GM18870 (cell line): ENCODE data around the gene IL20RB.

Experiments used
- ATAC-seq: cut with Tn5 transposase; IDR thresholded peaks from one replicate; pipeline ENCODE4 v1.9.1; 2021; ENCODE audit warnings: moderate library complexity; ENCODE audit not compliant: unreplicated experiment

Gene IL20RB

DNA sequence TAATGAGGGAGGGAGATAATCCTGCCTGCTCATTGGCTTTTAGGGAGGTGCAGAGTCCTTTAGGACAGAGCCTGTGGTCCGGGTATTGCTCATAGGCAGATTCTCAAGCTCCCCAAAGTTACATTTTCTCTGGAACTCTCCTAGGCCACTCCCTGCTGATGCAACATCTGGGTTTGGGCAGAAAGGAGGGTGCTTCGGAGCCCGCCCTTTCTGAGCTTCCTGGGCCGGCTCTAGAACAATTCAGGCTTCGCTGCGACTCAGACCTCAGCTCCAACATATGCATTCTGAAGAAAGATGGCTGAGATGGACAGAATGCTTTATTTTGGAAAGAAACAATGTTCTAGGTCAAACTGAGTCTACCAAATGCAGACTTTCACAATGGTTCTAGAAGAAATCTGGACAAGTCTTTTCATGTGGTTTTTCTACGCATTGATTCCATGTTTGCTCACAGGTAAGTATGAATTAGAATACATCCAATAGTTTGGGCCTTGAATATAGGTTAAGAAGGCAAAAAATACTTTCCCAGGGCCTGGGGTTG, at the start of gene IL20RB:
Gene IL20RB (plus strand): TSS at position 233 of the 538 bp plus-strand sequence. CDS start 131 bp downstream, at position 364.
- ATAC-seq: no peak

- ATAC-seq: no peak
Observed at GRCh38 chr3:136908297-136908696, 49.5 kb upstream of the IL20RB start.

GRCh38 chr3:136909187-136909586, 48.6 kb upstream of the IL20RB start:
- no peak for ATAC-seq

GRCh38 chr3:136910697-136911096, 47.1 kb upstream of the IL20RB start:
- ATAC-seq: no peak

GRCh38 chr3:136913168-136913567, 44.6 kb upstream of the IL20RB start:
- ATAC-seq: no peak

- no peak for ATAC-seq
Observed at GRCh38 chr3:136914739-136915138, 43.0 kb upstream of the IL20RB start.

DNA sequence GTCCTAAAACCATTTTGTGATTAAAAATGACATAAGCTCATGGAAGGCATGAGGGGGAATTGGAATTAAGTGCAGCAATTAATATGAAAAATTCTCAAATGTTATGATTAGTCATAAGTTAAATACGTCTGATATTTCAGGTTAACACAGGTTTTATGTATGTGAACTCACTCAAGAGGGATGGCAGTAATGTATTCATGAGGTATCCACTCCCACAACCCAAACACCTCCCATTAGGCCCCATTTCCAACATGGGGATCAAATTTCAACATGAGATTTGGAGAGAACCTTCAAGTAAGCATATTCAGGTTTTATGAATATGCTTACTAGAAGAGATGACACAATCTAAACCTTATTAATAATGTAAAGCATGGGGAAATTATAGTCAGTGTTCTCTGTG, 41.6 kb upstream of the IL20RB start:
- ATAC-seq: no peak

DNA sequence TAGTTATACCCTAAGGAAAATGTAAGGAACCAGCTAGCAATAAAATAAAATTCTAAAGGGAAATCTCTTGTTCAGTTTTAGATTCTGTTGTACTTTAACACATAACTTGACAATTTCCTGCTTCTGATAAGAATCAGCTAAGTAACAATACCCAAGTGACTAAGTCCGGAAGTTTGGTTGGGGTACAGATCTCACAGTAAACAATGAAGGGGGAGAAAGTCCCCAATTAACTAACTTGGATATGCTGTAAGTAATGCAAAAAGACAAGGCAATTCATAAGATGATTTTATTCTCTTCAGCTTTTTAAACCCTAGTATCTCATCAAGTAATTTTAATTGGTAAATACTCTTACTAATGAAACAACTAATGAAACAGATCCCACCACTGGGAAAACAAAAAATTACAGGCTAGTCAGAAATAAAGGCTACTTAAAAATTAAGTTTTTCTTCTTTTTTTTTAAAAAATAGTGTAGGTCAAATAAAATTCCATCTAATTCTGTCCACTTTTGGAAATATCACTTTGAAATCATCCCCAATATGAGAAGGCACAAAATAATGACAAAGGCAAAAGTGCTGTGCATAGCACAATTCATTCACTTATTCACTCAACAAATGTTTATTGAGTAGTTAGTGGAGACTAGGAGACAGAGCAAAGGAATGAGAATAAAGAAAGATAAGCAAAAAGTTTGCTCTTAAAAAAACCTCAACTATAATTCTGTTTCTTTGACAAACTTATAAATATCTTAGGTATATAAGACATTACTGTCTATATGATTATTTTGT, 37.8 kb upstream of the IL20RB start:
- ATAC-seq: peak; percentile 73

DNA sequence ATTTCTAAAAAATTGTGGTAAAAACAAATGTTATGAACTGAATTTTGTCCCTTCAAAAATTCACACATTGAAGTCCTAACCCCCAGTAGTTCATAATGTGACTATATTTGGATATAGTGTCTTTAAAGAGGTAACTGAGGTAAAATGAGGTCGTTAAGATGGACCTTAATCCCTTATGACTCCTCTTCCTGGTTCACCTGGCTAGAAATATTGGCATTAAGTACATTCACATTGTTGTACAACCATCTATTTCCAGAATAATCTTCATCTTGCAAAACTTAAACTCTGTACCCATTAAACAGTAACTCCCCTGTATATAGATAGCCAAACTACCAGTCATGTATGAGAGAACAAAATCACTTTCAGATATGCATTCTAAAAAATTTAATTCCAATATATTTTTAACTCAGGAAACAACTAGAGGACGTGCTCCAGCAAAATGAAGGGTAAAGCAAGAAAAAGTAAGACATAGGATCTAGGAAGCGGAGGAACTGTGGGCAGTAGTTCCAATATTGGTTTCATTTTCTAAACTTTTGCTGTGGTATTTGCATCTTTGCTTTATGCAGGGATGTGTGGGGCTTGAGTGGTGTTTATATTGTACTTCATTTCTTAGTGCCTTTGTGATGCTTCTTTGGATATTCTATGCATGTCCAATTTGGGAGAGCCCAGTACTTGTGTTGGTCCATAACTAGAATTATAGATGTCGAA, 36.7 kb upstream of the IL20RB start:
- ATAC-seq: no peak

DNA sequence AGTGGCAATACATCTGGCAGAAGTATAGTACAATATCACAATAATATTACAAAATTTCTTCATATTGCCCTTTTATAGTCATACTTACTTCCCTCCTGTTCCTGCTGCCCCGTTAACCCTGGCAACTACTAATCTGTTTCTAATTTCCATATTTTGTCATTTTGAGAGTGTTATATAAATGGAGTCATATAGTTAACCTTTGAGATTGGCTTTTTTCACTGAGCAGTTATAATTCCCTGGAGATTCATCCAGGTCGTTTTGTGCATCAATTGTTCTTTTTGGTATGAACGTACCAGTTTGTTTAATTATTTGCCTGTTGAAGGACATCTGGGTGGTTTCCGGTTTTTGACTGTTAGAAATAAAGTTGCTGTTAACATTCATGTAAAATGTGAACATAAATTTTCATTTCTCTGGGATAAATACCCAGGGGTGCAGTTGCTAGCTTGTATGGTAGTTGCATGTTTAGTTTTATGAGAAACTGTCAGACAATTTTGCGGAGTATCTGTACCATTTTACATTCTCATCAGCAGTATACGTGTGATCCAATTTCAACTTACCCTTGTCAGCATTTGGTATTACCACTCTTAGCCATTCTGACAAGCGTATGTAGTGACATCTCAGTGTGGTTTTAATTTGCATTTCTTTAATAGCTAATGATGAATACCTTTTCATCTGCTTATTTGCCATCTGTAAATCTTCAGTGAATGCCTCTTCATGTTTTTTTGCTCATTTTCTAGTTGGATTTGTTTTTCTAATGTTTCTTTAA, 32.2 kb upstream of the IL20RB start:
- ATAC-seq: no peak

GRCh38 chr3:136928240-136928639, 29.5 kb upstream of the IL20RB start:
- ATAC-seq: no peak

- no peak for ATAC-seq
Observed at GRCh38 chr3:136929977-136930670, 27.7 kb upstream of the IL20RB start.

GRCh38 chr3:136931606-136932005, 26.2 kb upstream of the IL20RB start:
- no peak for ATAC-seq

DNA sequence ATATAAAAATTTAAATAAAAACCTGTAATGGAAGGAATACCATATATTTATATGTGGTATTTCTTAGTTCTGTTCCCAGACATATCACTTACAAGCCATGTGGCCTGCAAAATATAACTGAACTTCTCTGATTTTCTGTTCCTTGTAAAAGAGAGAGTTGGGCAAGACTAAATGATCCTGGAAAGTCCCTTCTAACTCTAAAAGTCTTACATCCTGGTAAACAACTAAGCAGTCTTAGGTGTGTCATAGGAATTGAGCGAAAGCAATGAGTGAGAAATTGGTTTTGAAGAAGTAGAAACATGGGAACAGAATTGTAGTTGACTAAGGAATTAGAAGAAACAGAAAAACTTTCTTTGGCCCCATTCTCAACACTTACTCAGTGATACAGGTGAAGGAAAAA, 25.3 kb upstream of the IL20RB start:
- no peak for ATAC-seq

DNA sequence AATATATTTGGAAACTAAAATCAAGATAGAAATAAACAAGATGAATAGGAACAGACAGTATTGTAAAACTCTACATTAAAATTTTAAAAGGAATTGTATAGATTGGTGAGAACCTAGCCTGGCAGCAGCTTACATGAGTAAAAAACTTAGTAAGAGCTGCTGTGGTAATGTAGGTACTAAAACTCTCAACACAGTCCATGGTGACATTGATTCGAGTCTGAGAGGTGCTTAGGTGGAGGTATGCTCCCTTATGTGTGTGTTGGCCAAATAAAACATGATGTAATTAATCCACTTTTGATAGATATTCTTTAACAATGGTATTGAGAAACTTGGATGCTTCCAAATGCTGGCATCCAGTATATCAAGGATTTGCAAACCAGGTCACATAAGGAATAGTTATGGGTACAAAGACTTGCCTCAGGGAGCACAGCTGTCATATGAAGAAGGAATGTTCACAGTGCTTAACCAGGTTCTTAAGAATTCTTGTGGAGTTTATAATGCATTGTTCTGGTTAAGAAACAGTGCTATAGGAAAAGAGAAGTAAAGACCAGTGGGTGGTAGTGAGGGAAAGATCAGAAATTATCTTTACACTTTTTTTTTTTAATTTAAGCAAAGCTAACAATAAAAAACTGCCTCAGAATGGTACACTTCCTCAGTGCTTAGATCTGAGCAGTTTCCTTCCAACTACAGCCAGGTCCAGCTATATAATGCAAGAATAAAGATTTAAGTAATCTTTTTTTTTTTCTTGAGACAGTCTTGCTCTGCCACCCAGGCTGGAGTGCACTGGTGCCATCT, 24.6 kb upstream of the IL20RB start:
- ATAC-seq: no peak

GRCh38 chr3:136937175-136937574, 20.6 kb upstream of the IL20RB start:
- ATAC-seq: no peak

DNA sequence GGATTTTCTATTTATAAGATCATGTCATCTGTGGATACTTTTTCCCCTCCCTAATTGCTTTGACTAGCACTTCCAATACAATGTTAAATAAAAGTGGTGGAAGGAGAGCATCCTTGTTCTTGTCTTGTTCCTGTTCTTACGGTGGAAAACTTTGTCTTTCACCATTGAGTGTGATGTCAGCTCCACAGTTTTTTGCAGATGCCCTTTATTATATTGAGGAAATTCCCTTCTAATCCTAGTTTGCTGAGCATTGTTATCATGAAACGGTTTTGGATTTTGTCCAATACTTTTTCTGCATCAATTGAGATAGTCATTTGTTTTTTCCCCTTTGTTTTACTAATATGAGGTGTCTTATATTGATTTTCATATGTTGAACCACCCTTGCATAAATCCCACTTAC, 19.9 kb upstream of the IL20RB start:
- no peak for ATAC-seq

DNA sequence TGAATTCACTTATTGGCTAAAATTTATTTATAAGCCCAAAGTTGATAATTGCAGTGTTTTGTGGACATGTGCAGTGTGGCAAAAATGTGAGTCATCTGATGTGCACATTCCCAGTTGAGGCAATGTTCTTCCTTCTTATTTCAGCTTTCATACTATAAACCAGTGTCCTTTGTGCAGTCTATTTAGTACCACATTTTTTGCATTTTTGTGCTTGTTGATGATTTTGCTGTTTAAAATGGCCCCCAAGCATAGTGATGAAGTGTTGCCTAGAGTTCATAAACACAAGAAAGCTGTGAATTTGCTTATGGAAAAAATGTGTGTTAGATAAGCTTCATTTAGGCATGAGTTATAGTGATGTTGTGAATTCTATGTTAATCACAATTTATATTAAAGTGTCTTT, 19.4 kb upstream of the IL20RB start:
- no peak for ATAC-seq

- ATAC-seq: no peak
Observed at GRCh38 chr3:136939489-136939888, 18.3 kb upstream of the IL20RB start.

- ATAC-seq: no peak
Observed at GRCh38 chr3:136942803-136943202, 15.0 kb upstream of the IL20RB start.
